Esophagus muscularis mucosa (tissue), 4 donors: Measurements from ENCODE around the gene SLC25A42. TPM values are rescaled to one million over a fixed set of nuclear protein-coding genes. Genes with fewer than 3 reads are reported as not detected.

Experiments
- DNase-seq: peaks from one replicate; pipeline ENCODE4 v3.0.0-alpha.2; 2017; ENCODE audit errors: extremely low spot score
- H3K27ac ChIP-seq, 4 donors: fragments of 200-600 bp; sonication (generic); replicated peaks in 1 of 4; 1 replicate in 3 of 4; 2 replicates in 1 of 4; pipeline ENCODE4 v1.5.1; 2016 to 2019; ENCODE audit warnings: mild to moderate bottlenecking in 1 of 4
- H3K27me3 ChIP-seq, 4 donors: fragments of 200-600 bp; sonication (generic); one replicate each; pipeline versions ENCODE4 v1.5.1 to v1.6.0; 2016 to 2019
- H3K36me3 ChIP-seq, 4 donors: fragments of 200-600 bp; sonication (generic); one replicate each; pipeline ENCODE4 v1.5.1; 2016 to 2019
- H3K4me1 ChIP-seq, 4 donors: fragments of 200-600 bp; sonication (generic); one replicate each; pipeline ENCODE4 v1.5.1; 2016 to 2019
- H3K4me3 ChIP-seq, 4 donors: fragments of 200-600 bp; sonication (generic); 1 replicate in 2 of 4; 2 replicates in 2 of 4; pipeline ENCODE4 v1.5.1; 2016 to 2019; ENCODE audit warnings: mild to moderate bottlenecking in 4 of 4, moderate library complexity in 1 of 4
- H3K9me3 ChIP-seq, 4 donors: fragments of 200-600 bp; sonication (generic); 1 replicate in 3 of 4; 2 replicates in 1 of 4; pipeline ENCODE4 v1.5.1; 2016 to 2019
- EP300 ChIP-seq: sonication (generic); formaldehyde crosslinking; IDR thresholded peaks from one replicate; pipeline ENCODE4 v1.6.1; 2017; ENCODE audit warnings: antibody characterized with exemption
- POLR2A ChIP-seq: fragments of 450-650 bp; IDR thresholded peaks from one replicate; pipeline ENCODE4 v1.6.1; 2017; ENCODE audit warnings: antibody characterized with exemption, moderate library complexity, mild to moderate bottlenecking, low read depth
- POLR2AphosphoS5 ChIP-seq, 2 donors: sonication (generic); formaldehyde crosslinking; IDR thresholded peaks; one replicate each; pipeline ENCODE4 v1.6.1; 2017; ENCODE audit warnings: antibody characterized with exemption in 2 of 2
- WGBS: methylation state at CpG from one replicate; pipeline ENCODE4 v1.1.5; 2018; 5-methylcytosine and 5-hydroxymethylcytosine counted together
- intact Hi-C: fragments of 100-400 bp; cut with DNase I; formaldehyde crosslinking; loops from one replicate; pipeline ENCODE4 v1.15.1; 2023
- total RNA-seq, 4 donors: library from RNA; depleted of rRNA; stranded (reverse); fragments of >200 nt; gene quantifications; one replicate each; pipeline versions ENCODE4 v1.1.0 to v1.2.1, GENCODE V29; 2016
- TF ChIP-seq, protein P1 (sequence below), 3 experiments: fragments of 200-600 bp in 2 of 3; fragments of 450-650 bp in 1 of 3; sonication (generic) in 2 of 3; IDR thresholded peaks; one replicate each; pipeline ENCODE4 v1.5.1; 2017 to 2019; ENCODE audit warnings: antibody characterized with exemption in 3 of 3, mild to moderate bottlenecking in 2 of 3, moderate library complexity in 1 of 3

The SLC25A42 gene
- total RNA-seq, 4 donors from 2014 or later = 11.2 to 16.8 (median 13.8) TPM

GRCh38 chr19:19113040-19113626, 49.3 kb downstream of the SLC25A42 start:
- peaks cover 6 to 19% (median 9%) of the 10 kb centered on the region in 4 donors for H3K4me1 ChIP-seq
- H3K36me3 ChIP-seq = peaks cover 0 to 9% (median 1%) of the 10 kb centered on the region in 4 donors
- DNase-seq = no peak
- 49% methylated on average over 4 of the region's 7 CpGs for WGBS
- H3K27ac ChIP-seq = no peak overlapping the region
- peaks cover 0 to 13% (median 2%) of the 10 kb centered on the region in 4 donors for H3K27me3 ChIP-seq
- TF ChIP-seq POLR2A = no peak
- no peak for TF ChIP-seq POLR2AphosphoS5 (IDR thresholded peaks at IDR 0.05)
- TF ChIP-seq EP300 = no peak
- TF ChIP-seq, protein P1, sequence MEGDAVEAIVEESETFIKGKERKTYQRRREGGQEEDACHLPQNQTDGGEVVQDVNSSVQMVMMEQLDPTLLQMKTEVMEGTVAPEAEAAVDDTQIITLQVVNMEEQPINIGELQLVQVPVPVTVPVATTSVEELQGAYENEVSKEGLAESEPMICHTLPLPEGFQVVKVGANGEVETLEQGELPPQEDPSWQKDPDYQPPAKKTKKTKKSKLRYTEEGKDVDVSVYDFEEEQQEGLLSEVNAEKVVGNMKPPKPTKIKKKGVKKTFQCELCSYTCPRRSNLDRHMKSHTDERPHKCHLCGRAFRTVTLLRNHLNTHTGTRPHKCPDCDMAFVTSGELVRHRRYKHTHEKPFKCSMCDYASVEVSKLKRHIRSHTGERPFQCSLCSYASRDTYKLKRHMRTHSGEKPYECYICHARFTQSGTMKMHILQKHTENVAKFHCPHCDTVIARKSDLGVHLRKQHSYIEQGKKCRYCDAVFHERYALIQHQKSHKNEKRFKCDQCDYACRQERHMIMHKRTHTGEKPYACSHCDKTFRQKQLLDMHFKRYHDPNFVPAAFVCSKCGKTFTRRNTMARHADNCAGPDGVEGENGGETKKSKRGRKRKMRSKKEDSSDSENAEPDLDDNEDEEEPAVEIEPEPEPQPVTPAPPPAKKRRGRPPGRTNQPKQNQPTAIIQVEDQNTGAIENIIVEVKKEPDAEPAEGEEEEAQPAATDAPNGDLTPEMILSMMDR (IDR thresholded peaks at IDR 0.05) = no peak
- intact Hi-C loops = no loop called here
- H3K4me3 ChIP-seq = no peak overlapping the region
- no peaks in the 10 kb centered on the region for H3K9me3 ChIP-seq

DNA sequence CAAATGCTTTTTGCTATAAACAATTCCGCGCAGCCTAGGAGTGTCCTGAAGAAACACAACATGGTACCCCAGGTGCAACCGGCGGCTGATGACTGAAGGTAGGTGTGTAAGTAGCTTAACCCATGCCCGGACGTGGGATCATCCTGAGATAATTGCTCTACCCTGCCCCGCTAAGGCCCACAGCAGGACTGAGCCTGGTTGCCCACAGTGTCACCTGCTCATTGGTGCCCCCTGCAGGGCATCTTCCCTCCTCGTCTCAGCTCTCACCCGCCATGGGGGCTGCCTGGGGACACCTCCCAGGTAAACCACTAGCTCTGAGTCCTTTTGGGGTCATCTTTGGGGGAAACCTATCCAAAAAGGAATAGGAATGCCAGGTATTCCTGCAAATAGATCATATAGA, 52.2 kb downstream of the SLC25A42 start:
- Histone ChIP-seq H3K36me3 (peaks cover 6 to 22% (median 21%) of the 10 kb centered on the region in 4 donors), H3K9me3 (no peaks in the 10 kb centered on the region), H3K4me3 (no peak overlapping the region), H3K27ac (no peak overlapping the region), H3K27me3 (peaks cover 0 to 4% (median under 1%) of the 10 kb centered on the region in 4 donors), H3K4me1 (peaks cover 0 to 14% (median 7%) of the 10 kb centered on the region in 4 donors)
- 80% methylated on average over 7 of the region's 9 CpGs for WGBS
- TF ChIP-seq POLR2AphosphoS5 (IDR thresholded peaks at IDR 0.05) = no peak
- TF ChIP-seq, protein P1 (IDR thresholded peaks at IDR 0.05) = peak; percentile 9 to 45 (median 16)
- intact Hi-C loops = no loop called here
- DNase-seq = no peak

GRCh38 chr19:19119325-19120237, 55.8 kb downstream of the SLC25A42 start:
- H3K27ac ChIP-seq = peak overlapping the region in 1 of 4 donors; percentile 28

DNA sequence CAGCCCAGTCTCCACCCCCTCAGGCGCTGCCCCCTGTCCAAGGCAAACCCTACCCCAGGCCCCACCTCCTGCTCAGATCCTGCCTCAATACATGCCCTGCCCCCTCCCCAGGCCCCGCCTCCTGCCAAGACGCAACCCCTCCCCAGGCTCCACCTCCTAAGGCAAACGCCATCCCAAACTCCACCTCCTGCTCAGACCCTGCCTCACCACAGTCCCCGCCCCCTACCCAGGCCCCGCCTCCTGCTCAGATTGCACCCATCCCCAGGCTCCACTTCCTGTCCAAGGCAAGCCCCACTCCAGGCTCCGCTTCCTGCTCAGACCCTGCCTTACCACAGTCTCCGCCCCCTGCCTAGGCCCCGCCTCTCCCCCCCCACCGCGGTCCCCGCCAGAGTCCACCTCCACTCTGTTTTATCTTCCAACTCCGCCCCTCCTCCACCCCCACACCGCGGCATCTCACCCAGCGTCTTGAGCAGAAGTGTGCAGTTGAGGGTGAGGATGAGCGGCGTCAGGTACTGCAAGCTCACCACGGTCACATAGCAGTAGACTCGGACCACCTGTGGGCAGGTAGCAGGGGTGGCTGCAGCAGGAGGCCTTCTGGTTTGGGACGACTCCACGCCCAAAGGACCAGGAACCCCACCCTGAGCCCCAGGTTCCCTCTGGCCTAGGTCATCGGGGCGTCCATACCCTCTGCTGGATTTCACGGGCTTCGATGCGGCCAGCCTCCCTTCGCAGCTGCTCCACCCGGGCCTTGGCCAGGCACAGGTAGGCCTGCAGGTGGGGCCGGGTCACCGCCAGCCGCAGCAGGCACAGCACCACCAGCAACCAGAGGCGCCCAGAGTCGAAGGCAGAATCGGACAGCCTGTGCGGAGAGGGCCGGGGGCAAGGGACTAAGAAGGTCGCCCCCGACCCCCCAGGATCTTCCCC, 56.8 kb downstream of the SLC25A42 start:
- WGBS = 37% methylated on average over 17 of the region's 39 CpGs
- peaks cover 10 to 48% (median 33%) of the 10 kb centered on the region in 4 donors for H3K36me3 ChIP-seq
- H3K27ac ChIP-seq = peak overlapping the region in 1 of 4 donors; percentile 28
- H3K4me1 ChIP-seq = peaks cover 0 to 14% (median 7%) of the 10 kb centered on the region in 4 donors
- DNase-seq = no peak
- H3K4me3 ChIP-seq = peak overlapping the region in 3 of 4 donors; percentile 15 to 28 (median 18)
- H3K27me3 ChIP-seq = no peaks in the 10 kb centered on the region
- peaks cover 0 to 11% (median 4%) of the 10 kb centered on the region in 4 donors for H3K9me3 ChIP-seq
- no peak for TF ChIP-seq POLR2A
- TF ChIP-seq, protein P1 (IDR thresholded peaks at IDR 0.05) = no peak
- no peak for TF ChIP-seq EP300
- no peak for TF ChIP-seq POLR2AphosphoS5 (IDR thresholded peaks at IDR 0.05)
- intact Hi-C loops = no loop called here

More at GRCh38 chr19:19119325-19120237, 55.8 kb downstream of the SLC25A42 start:
- DNase-seq = no peak
- intact Hi-C loops = no loop called here
- 76% methylated on average over 30 of the region's 39 CpGs for WGBS
- Histone ChIP-seq H3K27me3 (no peaks in the 10 kb centered on the region), H3K4me3 (peak overlapping the region in 2 of 4 donors; percentile 11 to 28), H3K36me3 (peaks cover 10 to 47% (median 33%) of the 10 kb centered on the region in 4 donors), H3K4me1 (peaks cover 0 to 14% (median 7%) of the 10 kb centered on the region in 4 donors), H3K9me3 (peaks cover 0 to 11% (median 4%) of the 10 kb centered on the region in 4 donors)
- no peak for TF ChIP-seq POLR2A
- no peak for TF ChIP-seq EP300
- TF ChIP-seq POLR2AphosphoS5 (IDR thresholded peaks at IDR 0.05) = no peak
- TF ChIP-seq, protein P1 (IDR thresholded peaks at IDR 0.05) = no peak
